Liver (tissue), 9 donors: Measurements from ENCODE around the gene TERB1. TPM values are rescaled to one million over a fixed set of nuclear protein-coding genes. Genes with fewer than 3 reads are reported as not detected.

Experiments used
- DNase-seq: peaks from one replicate; pipeline ENCODE4 v3.0.0-alpha.2; 2017; ENCODE audit warnings: low spot score
- H3K27ac ChIP-seq, 2 donors: one replicate each; pipeline ENCODE4 v1.7.0; 2013; ENCODE audit warnings: inconsistent platforms in 2 of 2, low read length in 2 of 2, control low read depth in 1 of 2, low read depth in 1 of 2, mild to moderate bottlenecking in 1 of 2
- H3K27me3 ChIP-seq, 4 donors: one replicate each; pipeline versions ENCODE4 v1.6.1 to v1.7.0; 2013; ENCODE audit warnings: low read length in 3 of 4, inconsistent platforms in 1 of 4, mild to moderate bottlenecking in 1 of 4, moderate library complexity in 1 of 4; ENCODE audit not compliant: control insufficient read depth in 4 of 4, insufficient read depth in 4 of 4
- H3K36me3 ChIP-seq, 4 donors: one replicate each; pipeline versions ENCODE4 v1.6.1 to v1.7.0; 2013; ENCODE audit warnings: low read length in 3 of 4, mild to moderate bottlenecking in 3 of 4, low read depth in 1 of 4, moderate library complexity in 1 of 4; ENCODE audit not compliant: control insufficient read depth in 4 of 4, insufficient read depth in 3 of 4
- H3K4me1 ChIP-seq, 4 donors: one replicate each; pipeline versions ENCODE4 v1.6.1 to v1.7.0; 2013; ENCODE audit warnings: low read length in 3 of 4, mild to moderate bottlenecking in 3 of 4, moderate library complexity in 1 of 4; ENCODE audit not compliant: control insufficient read depth in 4 of 4, insufficient read depth in 4 of 4
- H3K4me3 ChIP-seq, 3 donors: one replicate each; pipeline versions ENCODE4 v1.6.1 to v1.7.0; 2013; ENCODE audit warnings: low read length in 3 of 3, control low read depth in 1 of 3, low read depth in 1 of 3, mild to moderate bottlenecking in 1 of 3
- H3K9ac ChIP-seq, 2 donors: one replicate each; pipeline ENCODE4 v1.7.0; 2013; ENCODE audit warnings: low read length in 2 of 2, mild to moderate bottlenecking in 2 of 2, moderate library complexity in 2 of 2, control low read depth in 1 of 2, low read depth in 1 of 2
- H3K9me3 ChIP-seq, 4 donors: one replicate each; pipeline versions ENCODE4 v1.6.1 to v1.7.0; 2013; ENCODE audit warnings: low read length in 3 of 4; ENCODE audit not compliant: control insufficient read depth in 4 of 4
- EGR1 ChIP-seq, 2 donors: IDR thresholded peaks; 2 replicates each; pipeline ENCODE4 v1.6.1; 2016 to 2018; ENCODE audit warnings: antibody characterized with exemption in 2 of 2, low read depth in 2 of 2
- FOXA1 ChIP-seq: IDR thresholded peaks from 2 replicates; pipeline ENCODE4 v1.6.1; 2016; ENCODE audit warnings: antibody characterized with exemption
- FOXA2 ChIP-seq: IDR thresholded peaks from 2 replicates; pipeline ENCODE4 v1.6.1; 2016; ENCODE audit warnings: antibody characterized with exemption
- GABPA ChIP-seq, 2 donors: IDR thresholded peaks in 1 of 2; conservative IDR thresholded peaks in 1 of 2; 2 replicates each; pipeline ENCODE4 v1.6.1; 2016; ENCODE audit warnings: antibody characterized with exemption in 2 of 2, mild to moderate bottlenecking in 1 of 2, moderate library complexity in 1 of 2
- HNF4A ChIP-seq, 2 donors: conservative IDR thresholded peaks; 2 replicates each; pipeline ENCODE4 v1.6.1; 2016; ENCODE audit warnings: antibody characterized with exemption in 2 of 2, mild to moderate bottlenecking in 2 of 2
- HNF4G ChIP-seq: IDR thresholded peaks from 2 replicates; pipeline ENCODE4 v1.6.1; 2016; ENCODE audit warnings: antibody characterized with exemption
- JUND ChIP-seq, 2 donors: IDR thresholded peaks; 2 replicates each; pipeline ENCODE4 v1.6.1; 2016; ENCODE audit warnings: antibody characterized with exemption in 2 of 2
- NR2F2 ChIP-seq: IDR thresholded peaks from 2 replicates; pipeline ENCODE4 v1.6.1; 2016; ENCODE audit warnings: antibody characterized with exemption
- RAD21 ChIP-seq, 2 donors: IDR thresholded peaks; 2 replicates each; pipeline ENCODE4 v1.6.1; 2016; ENCODE audit warnings: antibody characterized with exemption in 2 of 2, mild to moderate bottlenecking in 2 of 2
- RXRA ChIP-seq, 2 donors: IDR thresholded peaks; 2 replicates each; pipeline ENCODE4 v1.6.1; 2017 to 2018; ENCODE audit warnings: antibody characterized with exemption in 2 of 2, mild to moderate bottlenecking in 1 of 2
- SP1 ChIP-seq: IDR thresholded peaks from 2 replicates; pipeline ENCODE4 v1.6.1; 2018; ENCODE audit warnings: antibody characterized with exemption, mild to moderate bottlenecking
- TAF1 ChIP-seq: conservative IDR thresholded peaks from 2 replicates; pipeline ENCODE4 v1.6.1; 2016; ENCODE audit warnings: antibody characterized with exemption, mild to moderate bottlenecking
- YY1 ChIP-seq: IDR thresholded peaks from 2 replicates; pipeline ENCODE4 v1.6.1; 2016; ENCODE audit warnings: antibody characterized with exemption, mild to moderate bottlenecking
- WGBS: extraction: QIAGEN DNeasy Blood & Tissue Kit; methylation state at CpG from one replicate; pipeline ENCODE4 v1.1.7; 2013; 5-methylcytosine and 5-hydroxymethylcytosine counted together
- polyA plus RNA-seq, 2 donors: library from polyadenylated mRNA; stranded (reverse) in 1 of 2; unstranded in 1 of 2; fragments of 200-250 nt in 1 of 2; fragments of >200 nt in 1 of 2; fragmentation: Nextera tagmentation in 1 of 2; extraction: Ambion mirVana in 1 of 2; gene quantifications; one replicate each; pipeline versions ENCODE4 v1.2.1 to v1.2.3, GENCODE V29; 2013 to 2015
- total RNA-seq, 2 donors: library from RNA; depleted of rRNA; stranded (reverse); fragments of >200 nt; gene quantifications; one replicate each; pipeline ENCODE4 v1.2.3, GENCODE V29; 2014
- TF ChIP-seq, protein P1 (sequence below): IDR thresholded peaks from 2 replicates; pipeline ENCODE4 v1.6.1; 2016; ENCODE audit warnings: antibody characterized with exemption
- TF ChIP-seq, protein P2 (sequence below): IDR thresholded peaks from 2 replicates; pipeline ENCODE4 v1.6.1; 2016; ENCODE audit warnings: antibody characterized with exemption
- TF ChIP-seq, protein P3 (sequence below): IDR thresholded peaks from 2 replicates; pipeline ENCODE4 v1.6.1; 2016; ENCODE audit warnings: antibody characterized with exemption, mild to moderate bottlenecking
- TF ChIP-seq, protein P4 (sequence below): IDR thresholded peaks from 2 replicates; pipeline ENCODE4 v1.6.1; 2016; ENCODE audit warnings: antibody characterized with exemption
- TF ChIP-seq, protein P5 (sequence below): fragments of 150-350 bp; IDR thresholded peaks from 2 replicates; pipeline ENCODE4 v1.5.1; 2017; ENCODE audit warnings: improper control_type of control experiment, low read depth, low read length; ENCODE audit not compliant: missing input control
- donor health status: healthy.
- donor health status: healthy.
- donor health status: healthy.
- donor health status: healthy.
- donor health status: healthy.

Gene TERB1
- total and polyA plus RNA-seq, 4 donors = 0.08 to 0.17 TPM; not detected in 2

DNA sequence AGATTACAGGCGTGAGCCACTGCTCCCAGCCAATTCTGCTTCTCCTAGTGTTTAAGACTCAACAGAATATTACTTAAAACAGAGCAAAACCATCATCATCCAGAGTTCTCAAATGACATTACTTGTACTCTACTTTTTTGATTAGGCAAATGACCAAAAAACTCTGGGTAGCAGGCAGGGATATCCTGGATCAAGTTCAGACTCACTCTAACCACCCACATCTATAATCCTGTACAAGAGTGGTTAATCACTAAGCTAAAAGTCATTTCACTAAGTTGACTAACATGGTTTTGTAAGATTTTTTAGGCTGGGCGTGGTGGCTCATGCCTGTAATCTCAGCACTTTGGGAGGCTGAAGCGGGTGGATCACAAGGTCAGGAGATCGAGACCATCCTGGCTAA lies 22.6 kb upstream of the TERB1 start:
- Histone ChIP-seq H3K9ac (no peak overlapping the region), H3K27ac (no peak overlapping the region), H3K4me1 (no peaks in the 10 kb centered on the region), H3K27me3 (no peaks in the 10 kb centered on the region), H3K9me3 (no peaks in the 10 kb centered on the region), H3K36me3 (peaks cover 0 to 40% (median 27%) of the 10 kb centered on the region in 4 donors), H3K4me3 (no peak overlapping the region)
- no peak for DNase-seq
- 95% methylated on average over 4 of the region's 4 CpGs for WGBS
- TF ChIP-seq, protein P1, sequence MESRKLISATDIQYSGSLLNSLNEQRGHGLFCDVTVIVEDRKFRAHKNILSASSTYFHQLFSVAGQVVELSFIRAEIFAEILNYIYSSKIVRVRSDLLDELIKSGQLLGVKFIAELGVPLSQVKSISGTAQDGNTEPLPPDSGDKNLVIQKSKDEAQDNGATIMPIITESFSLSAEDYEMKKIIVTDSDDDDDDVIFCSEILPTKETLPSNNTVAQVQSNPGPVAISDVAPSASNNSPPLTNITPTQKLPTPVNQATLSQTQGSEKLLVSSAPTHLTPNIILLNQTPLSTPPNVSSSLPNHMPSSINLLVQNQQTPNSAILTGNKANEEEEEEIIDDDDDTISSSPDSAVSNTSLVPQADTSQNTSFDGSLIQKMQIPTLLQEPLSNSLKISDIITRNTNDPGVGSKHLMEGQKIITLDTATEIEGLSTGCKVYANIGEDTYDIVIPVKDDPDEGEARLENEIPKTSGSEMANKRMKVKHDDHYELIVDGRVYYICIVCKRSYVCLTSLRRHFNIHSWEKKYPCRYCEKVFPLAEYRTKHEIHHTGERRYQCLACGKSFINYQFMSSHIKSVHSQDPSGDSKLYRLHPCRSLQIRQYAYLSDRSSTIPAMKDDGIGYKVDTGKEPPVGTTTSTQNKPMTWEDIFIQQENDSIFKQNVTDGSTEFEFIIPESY = no peak
- TF ChIP-seq TAF1 (no peak), HNF4A (conservative IDR thresholded peaks at IDR 0.05) (no peak), HNF4G (no peak)
- TF ChIP-seq, protein P2, sequence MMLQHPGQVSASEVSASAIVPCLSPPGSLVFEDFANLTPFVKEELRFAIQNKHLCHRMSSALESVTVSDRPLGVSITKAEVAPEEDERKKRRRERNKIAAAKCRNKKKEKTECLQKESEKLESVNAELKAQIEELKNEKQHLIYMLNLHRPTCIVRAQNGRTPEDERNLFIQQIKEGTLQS = no peak

DNA sequence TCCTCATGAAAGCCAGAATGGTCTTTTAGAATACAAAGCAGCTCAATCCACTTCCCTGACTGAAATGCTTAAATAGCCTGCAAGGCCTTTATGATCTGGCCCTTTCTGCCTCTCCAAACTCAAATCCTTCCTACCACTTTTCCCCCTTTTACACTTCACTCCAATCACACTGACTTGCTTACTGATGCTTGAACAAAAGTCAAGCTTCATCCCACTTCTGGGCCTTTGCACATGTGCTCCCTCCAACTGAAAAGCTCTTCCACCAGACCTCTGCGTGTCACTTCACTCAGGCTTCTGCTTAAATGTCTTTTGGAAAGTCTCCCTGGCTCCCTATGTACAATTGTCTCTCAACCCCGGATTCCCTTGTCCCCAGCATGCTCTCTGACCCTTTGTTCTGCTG lies 13.3 kb upstream of the TERB1 start:
- Histone ChIP-seq H3K36me3 (peaks cover 2 to 50% (median 45%) of the 10 kb centered on the region in 4 donors), H3K27ac (no peak overlapping the region), H3K9me3 (no peaks in the 10 kb centered on the region), H3K9ac (no peak overlapping the region), H3K4me3 (no peak overlapping the region), H3K27me3 (no peaks in the 10 kb centered on the region), H3K4me1 (no peaks in the 10 kb centered on the region)
- WGBS = 98% methylated on average over 2 of the region's 2 CpGs
- TF ChIP-seq, protein P3, sequence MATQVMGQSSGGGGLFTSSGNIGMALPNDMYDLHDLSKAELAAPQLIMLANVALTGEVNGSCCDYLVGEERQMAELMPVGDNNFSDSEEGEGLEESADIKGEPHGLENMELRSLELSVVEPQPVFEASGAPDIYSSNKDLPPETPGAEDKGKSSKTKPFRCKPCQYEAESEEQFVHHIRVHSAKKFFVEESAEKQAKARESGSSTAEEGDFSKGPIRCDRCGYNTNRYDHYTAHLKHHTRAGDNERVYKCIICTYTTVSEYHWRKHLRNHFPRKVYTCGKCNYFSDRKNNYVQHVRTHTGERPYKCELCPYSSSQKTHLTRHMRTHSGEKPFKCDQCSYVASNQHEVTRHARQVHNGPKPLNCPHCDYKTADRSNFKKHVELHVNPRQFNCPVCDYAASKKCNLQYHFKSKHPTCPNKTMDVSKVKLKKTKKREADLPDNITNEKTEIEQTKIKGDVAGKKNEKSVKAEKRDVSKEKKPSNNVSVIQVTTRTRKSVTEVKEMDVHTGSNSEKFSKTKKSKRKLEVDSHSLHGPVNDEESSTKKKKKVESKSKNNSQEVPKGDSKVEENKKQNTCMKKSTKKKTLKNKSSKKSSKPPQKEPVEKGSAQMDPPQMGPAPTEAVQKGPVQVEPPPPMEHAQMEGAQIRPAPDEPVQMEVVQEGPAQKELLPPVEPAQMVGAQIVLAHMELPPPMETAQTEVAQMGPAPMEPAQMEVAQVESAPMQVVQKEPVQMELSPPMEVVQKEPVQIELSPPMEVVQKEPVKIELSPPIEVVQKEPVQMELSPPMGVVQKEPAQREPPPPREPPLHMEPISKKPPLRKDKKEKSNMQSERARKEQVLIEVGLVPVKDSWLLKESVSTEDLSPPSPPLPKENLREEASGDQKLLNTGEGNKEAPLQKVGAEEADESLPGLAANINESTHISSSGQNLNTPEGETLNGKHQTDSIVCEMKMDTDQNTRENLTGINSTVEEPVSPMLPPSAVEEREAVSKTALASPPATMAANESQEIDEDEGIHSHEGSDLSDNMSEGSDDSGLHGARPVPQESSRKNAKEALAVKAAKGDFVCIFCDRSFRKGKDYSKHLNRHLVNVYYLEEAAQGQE = no peak
- TF ChIP-seq JUND (IDR thresholded peaks at IDR 0.05) = no peak
- no peak for TF ChIP-seq RXRA (IDR thresholded peaks at IDR 0.05)
- TF ChIP-seq, protein P4, sequence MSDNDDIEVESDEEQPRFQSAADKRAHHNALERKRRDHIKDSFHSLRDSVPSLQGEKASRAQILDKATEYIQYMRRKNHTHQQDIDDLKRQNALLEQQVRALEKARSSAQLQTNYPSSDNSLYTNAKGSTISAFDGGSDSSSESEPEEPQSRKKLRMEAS = no peak
- no peak for TF ChIP-seq NR2F2
- TF ChIP-seq, protein P5, sequence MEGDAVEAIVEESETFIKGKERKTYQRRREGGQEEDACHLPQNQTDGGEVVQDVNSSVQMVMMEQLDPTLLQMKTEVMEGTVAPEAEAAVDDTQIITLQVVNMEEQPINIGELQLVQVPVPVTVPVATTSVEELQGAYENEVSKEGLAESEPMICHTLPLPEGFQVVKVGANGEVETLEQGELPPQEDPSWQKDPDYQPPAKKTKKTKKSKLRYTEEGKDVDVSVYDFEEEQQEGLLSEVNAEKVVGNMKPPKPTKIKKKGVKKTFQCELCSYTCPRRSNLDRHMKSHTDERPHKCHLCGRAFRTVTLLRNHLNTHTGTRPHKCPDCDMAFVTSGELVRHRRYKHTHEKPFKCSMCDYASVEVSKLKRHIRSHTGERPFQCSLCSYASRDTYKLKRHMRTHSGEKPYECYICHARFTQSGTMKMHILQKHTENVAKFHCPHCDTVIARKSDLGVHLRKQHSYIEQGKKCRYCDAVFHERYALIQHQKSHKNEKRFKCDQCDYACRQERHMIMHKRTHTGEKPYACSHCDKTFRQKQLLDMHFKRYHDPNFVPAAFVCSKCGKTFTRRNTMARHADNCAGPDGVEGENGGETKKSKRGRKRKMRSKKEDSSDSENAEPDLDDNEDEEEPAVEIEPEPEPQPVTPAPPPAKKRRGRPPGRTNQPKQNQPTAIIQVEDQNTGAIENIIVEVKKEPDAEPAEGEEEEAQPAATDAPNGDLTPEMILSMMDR = no peak
- no peak for TF ChIP-seq HNF4G
- TF ChIP-seq, protein P1 = no peak
- TF ChIP-seq TAF1 = no peak
- TF ChIP-seq SP1 = no peak
- TF ChIP-seq FOXA2 = no peak
- no peak for TF ChIP-seq GABPA (IDR thresholded peaks at IDR 0.05 in 1 of 2, conservative IDR thresholded peaks at IDR 0.05 in 1 of 2)
- TF ChIP-seq HNF4A (conservative IDR thresholded peaks at IDR 0.05) = no peak
- TF ChIP-seq, protein P2 = no peak
- no peak for TF ChIP-seq YY1
- no peak for TF ChIP-seq EGR1 (IDR thresholded peaks at IDR 0.05; ENCODE audit: low read depth in 2 of 2)
- TF ChIP-seq FOXA1 = no peak
- TF ChIP-seq RAD21 (IDR thresholded peaks at IDR 0.05) = no peak
- no peak for DNase-seq
